SK-N-MC (cell line): ENCODE measurements around the gene CES3.

Experiments used
- DNase-seq: peaks from one replicate; pipeline ENCODE4 v3.0.0-alpha.2; 2011; ENCODE audit warnings: low read depth, low spot score
- H3K27ac ChIP-seq: fragments of 200-600 bp; sonication (generic); 2 replicates; pipeline ENCODE4 v1.5.1; 2016; ENCODE audit warnings: mixed run types
- H3K36me3 ChIP-seq: fragments of 200-600 bp; sonication (generic); 2 replicates; pipeline ENCODE4 v1.6.1; 2017; ENCODE audit warnings: antibody characterized with exemption, low read length, mixed read lengths; ENCODE audit not compliant: insufficient read depth
- H3K4me3 ChIP-seq: fragments of 200-600 bp; sonication (generic); 2 replicates; pipeline ENCODE4 v1.5.1; 2016
- H3K9ac ChIP-seq: fragments of 200-600 bp; sonication (generic); 2 replicates; pipeline ENCODE4 v1.8.0; 2017; ENCODE audit warnings: mixed run types, mixed read lengths; ENCODE audit not compliant: insufficient read length
- H3K9me3 ChIP-seq: fragments of 200-600 bp; sonication (generic); 2 replicates; pipeline ENCODE4 v1.6.1; 2017; ENCODE audit warnings: low read depth, mild to moderate bottlenecking, antibody characterized with exemption, low read length, moderate library complexity, mixed read lengths
- EZH2 ChIP-seq: fragments of 200-600 bp; sonication (generic); IDR thresholded peaks from one replicate; pipeline ENCODE4 v1.6.1; 2017; ENCODE audit warnings: antibody characterized with exemption
- FOXP2 ChIP-seq: optimal IDR thresholded peaks from 2 replicates; pipeline ENCODE3; 2011; ENCODE audit warnings: mild to moderate bottlenecking, moderate library complexity; ENCODE audit not compliant: insufficient read depth; ENCODE audit errors: extremely low read length, control extremely low read depth
- POLR2AphosphoS5 ChIP-seq: IDR thresholded peaks from 2 replicates; pipeline ENCODE4 v1.6.1; 2012; ENCODE audit warnings: mild to moderate bottlenecking, low read depth, low read length, borderline replicate concordance

The CES3 gene

DNA sequence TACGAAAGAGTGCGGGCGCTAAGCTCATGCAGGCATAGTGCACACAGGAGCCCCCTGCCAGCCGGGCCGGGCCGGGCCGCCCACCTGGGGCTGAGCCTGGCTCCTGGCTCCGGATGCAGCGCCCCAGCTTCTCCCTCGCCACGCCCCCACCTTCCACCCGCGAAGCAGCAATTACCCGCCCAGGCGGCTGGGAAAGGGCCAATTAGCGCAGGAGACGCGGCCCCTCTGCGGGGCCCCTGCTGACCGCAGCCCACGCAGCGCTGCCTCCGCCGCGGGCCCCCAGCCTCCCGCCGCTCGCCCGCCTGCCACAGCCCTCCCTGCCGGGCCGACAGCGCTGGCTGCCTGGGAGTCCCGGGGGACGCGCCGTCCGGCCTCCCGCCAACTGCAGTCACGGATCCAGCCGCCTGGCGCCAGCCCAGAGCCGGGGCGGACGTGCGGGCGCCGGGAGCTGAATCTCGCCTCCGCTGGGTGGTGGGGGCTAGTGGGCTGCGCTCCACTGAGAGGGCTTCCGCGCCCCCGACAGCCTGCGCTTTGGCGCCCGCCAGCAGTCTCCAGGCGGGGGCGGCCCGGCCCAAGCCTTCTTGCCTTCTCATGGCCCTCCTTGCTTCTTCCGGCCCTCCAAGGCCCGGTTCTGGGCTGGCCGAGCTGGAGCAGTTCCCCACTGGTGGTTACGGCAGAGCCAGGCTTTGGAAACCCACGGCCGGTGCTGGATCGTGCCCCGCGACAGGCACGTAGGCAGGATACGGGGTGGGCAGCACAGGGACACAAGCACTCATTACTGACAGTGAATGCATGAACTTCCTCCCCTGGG lies 53.0 kb downstream of the CES3 start:
- Histone ChIP-seq H3K4me3 (peak overlapping the region; percentile 66), H3K9me3 (no peaks in the 10 kb centered on the region), H3K36me3 (no peaks in the 10 kb centered on the region), H3K27ac (peak overlapping the region; percentile 67), H3K9ac (no peak overlapping the region)
- DNase-seq, result no peak
- no peak for TF ChIP-seq EZH2
- TF ChIP-seq FOXP2, result peak; percentile 18

DNA sequence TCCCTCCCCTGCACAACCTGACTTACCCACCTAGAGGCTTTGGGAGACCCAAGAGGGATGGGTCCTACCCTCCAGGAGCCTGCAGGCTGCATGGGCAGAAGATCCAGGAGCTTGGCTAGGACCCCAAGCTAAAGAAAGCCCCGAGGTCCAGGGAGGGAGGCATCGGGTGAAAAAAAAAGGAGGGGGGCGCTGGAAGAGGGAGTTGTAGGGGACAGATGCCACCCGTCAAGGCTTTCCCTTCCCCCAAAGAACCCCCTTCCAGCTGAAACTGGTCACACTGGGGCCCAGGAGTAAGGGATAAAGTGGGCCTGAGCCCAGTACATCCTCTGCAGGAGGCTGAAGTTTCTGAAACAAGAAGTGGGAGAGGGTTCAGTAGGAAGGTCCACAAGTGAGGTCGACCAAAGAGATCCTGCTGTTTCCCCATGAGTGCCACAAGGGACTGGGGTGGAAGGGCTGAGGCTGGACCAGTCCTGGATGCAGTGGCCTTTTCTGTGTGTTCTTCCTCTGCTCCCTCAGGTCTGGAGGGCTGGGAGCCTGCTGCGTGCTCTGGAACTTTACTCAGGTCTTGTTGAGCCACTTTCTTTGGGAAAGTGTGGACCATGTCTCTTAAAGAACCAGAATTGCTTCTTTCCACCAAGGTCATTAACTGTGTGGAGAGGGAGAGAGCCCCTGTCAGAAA lies 53.7 kb downstream of the CES3 start:
- no peak for TF ChIP-seq POLR2AphosphoS5
- TF ChIP-seq FOXP2, result no peak
- TF ChIP-seq EZH2, result no peak
- H3K36me3 ChIP-seq, result no peaks in the 10 kb centered on the region
- peak overlapping the region; percentile 67; the same call in 1 of the 2 replicates for H3K27ac ChIP-seq
- no peaks in the 10 kb centered on the region for H3K9me3 ChIP-seq
- no peak for DNase-seq
- no peak overlapping the region for H3K9ac ChIP-seq
- no peak overlapping the region; the same call in 1 of the 2 replicates for H3K4me3 ChIP-seq

DNA sequence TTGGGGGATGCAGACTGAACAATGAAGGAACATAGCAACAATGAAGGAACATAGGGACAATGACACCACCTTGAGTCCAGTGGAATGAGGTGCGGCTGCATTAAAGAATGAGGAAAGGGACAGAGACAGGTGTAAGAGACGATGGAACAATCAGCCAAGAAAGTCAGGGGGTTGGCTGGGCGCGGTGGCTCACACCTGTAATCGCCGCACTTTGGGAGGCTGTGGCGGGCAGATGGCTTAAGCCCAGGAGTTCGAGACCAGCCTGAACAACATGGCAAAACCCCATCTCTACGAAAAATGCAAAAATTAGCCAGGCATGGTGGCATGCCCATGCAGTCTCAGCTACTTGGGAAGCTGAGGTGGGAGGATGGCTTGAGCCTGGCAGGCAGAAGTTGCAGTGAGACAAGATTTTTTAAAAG lies 54.3 kb downstream of the CES3 start:
- H3K27ac ChIP-seq, result no peak overlapping the region
- no peaks in the 10 kb centered on the region for H3K9me3 ChIP-seq
- TF ChIP-seq EZH2 (no peak), FOXP2 (no peak), POLR2AphosphoS5 (no peak)
- H3K9ac ChIP-seq, result no peak overlapping the region
- no peaks in the 10 kb centered on the region for H3K36me3 ChIP-seq
- H3K4me3 ChIP-seq, result no peak overlapping the region
- no peak for DNase-seq

DNA sequence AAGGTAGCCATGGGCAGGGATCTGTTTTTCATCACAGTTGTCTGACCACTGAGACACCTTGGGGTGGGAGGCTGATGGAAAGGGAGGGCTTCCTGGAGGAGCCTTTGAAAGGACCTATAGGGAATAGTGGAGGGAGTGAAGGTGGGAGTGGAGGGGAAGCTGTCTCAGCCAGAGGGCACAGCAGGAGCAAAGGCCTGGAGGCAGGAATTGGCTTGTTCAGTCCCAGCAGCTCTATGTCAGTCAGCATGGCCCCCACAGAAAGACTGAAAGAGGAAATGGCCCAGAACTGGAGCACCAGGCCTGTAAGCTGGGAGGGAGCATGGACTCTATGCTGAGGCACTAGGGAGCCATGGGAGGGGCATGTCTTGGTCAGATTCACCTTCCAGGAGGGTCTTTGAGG lies 55.1 kb downstream of the CES3 start:
- Histone ChIP-seq H3K9ac (no peak overlapping the region), H3K27ac (no peak overlapping the region), H3K4me3 (no peak overlapping the region), H3K36me3 (no peaks in the 10 kb centered on the region), H3K9me3 (no peaks in the 10 kb centered on the region)
- no peak for TF ChIP-seq POLR2AphosphoS5
- TF ChIP-seq EZH2, result no peak
- no peak for TF ChIP-seq FOXP2
- DNase-seq, result no peak

DNA sequence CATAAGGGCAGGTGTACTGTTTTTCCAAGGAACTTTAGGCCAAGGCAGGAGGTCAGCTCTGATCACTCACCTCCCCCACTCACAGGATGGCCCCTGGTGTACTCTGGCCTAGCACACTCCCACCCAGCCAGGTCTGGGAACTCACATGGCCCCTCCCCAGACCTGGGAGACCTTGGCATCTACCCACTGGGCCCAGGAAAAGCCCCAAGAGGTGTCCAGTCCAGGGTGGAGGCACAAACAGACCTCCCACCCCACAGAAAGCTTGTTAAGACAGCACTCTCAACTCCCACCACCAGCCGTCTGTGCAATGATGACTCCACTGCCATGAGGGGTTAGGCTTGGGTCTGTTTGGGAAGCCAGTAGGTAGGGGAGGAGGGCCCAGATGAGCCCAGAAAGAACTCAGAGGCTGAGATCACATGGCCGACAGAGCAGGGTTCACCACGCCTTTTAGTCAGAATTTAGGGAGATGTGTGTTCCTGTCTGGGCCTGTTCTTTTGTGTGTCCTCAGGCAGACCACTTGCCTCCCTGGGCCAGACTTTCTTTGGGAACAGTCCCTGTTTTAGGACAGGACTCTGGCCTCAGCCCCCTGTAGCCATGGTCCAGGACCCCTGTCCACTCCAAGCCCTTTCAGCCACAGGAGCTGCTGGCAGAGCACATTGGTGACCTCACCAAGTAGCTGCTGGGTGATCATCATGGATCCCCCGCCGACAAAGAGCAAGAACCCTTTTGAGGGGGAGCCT lies 55.8 kb downstream of the CES3 start:
- Histone ChIP-seq H3K4me3 (no peak overlapping the region), H3K27ac (no peak overlapping the region), H3K9me3 (no peaks in the 10 kb centered on the region), H3K36me3 (no peaks in the 10 kb centered on the region), H3K9ac (no peak overlapping the region)
- DNase-seq, result no peak
- TF ChIP-seq FOXP2, result no peak
- TF ChIP-seq EZH2, result no peak
- no peak for TF ChIP-seq POLR2AphosphoS5

DNA sequence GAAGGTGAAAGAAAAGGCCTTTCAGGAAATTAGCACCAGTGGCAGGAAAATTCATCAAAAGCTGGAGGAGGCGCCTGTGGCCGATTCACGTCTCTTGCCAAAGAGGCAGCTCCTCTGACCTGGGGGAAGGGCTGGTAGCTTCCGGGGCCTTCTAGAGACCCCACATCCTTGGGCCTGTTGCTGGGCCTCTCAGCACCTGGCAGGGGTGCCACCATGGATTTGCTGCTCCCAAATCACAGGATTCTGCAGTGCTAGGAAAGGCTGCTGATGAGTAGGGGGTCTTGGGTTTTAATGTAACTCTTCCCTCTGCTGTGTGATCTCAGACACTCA lies 56.3 kb downstream of the CES3 start:
- H3K27ac ChIP-seq, result no peak overlapping the region
- no peak for TF ChIP-seq POLR2AphosphoS5
- no peak for TF ChIP-seq EZH2
- TF ChIP-seq FOXP2, result no peak
- H3K9ac ChIP-seq, result no peak overlapping the region
- DNase-seq, result no peak
- H3K9me3 ChIP-seq, result no peaks in the 10 kb centered on the region
- no peaks in the 10 kb centered on the region for H3K36me3 ChIP-seq
- no peak overlapping the region for H3K4me3 ChIP-seq

DNA sequence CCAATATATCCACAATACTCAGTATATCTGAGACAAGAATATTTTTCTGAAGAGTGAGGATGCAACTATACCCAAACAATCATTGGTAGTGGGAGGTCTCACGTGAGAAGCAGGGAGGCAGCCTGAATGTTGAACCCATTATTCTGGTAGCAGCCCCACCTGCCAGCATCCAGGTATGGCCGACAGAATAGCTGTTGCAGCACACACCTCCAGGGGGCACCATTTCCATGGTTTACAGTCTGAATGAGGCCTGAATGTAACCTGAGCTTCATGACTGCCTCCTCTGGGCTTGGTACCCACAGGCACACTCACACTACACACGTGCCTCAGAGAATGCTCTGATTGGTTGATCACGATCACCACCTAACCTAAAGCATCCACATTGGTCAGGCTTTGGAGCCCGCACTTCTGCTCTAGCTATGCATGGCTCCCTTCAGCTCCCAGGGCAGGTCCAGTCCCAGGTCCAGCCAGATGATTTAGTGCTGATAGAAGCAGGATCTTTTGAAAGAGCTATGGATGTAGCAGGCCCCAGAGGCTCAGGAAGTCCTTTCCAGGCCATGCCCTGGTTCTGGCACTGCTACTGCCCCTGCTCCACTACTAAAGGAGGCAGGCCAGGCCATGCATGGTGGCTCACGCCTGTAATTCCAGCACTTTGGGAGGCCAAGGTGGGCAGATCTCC lies 56.9 kb downstream of the CES3 start:
- H3K9ac ChIP-seq, result no peak overlapping the region
- no peaks in the 10 kb centered on the region for H3K9me3 ChIP-seq
- H3K4me3 ChIP-seq, result no peak overlapping the region
- DNase-seq, result no peak
- H3K27ac ChIP-seq, result no peak overlapping the region
- H3K36me3 ChIP-seq, result no peaks in the 10 kb centered on the region
- TF ChIP-seq FOXP2 (no peak), POLR2AphosphoS5 (no peak), EZH2 (no peak)

DNA sequence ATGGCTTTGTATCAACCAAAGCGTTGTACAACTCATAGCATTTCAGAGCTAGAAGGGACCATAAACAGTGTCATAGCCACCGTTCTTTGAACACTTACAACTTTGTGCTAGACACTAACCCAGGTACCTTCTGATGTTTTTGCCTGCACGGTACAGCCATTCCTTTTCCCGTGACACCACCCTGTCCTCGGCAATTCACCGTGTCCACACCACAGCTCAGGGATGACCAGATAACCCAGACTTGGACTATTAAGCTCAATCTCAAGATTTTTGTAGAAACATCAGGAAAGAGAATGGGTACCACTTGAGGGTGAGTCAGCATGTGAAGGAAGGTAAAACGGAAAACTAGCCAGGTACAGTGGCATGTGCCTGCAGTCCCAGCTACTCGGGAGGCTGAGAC lies 58.1 kb downstream of the CES3 start:
- no peak for DNase-seq
- H3K4me3 ChIP-seq, result no peak overlapping the region
- H3K9me3 ChIP-seq, result no peaks in the 10 kb centered on the region
- H3K27ac ChIP-seq, result no peak overlapping the region
- H3K9ac ChIP-seq, result no peak overlapping the region
- TF ChIP-seq EZH2, result no peak
- no peak for TF ChIP-seq POLR2AphosphoS5
- no peak for TF ChIP-seq FOXP2
- no peaks in the 10 kb centered on the region for H3K36me3 ChIP-seq
